Lower leg skin (tissue), 3 donors: ENCODE measurements around the gene GPBP1.

Source experiments
- POLR2A ChIP-seq, 2 donors: fragments of 450-650 bp; IDR thresholded peaks; one replicate each; pipeline ENCODE4 v1.6.1; 2016 to 2017; ENCODE audit warnings: antibody characterized with exemption in 2 of 2, mild to moderate bottlenecking in 1 of 2, moderate library complexity in 1 of 2
- TF ChIP-seq, protein P1 (sequence below), 3 donors: fragments of 450-650 bp; IDR thresholded peaks; one replicate each; pipeline ENCODE4 v1.5.1; 2016; ENCODE audit warnings: antibody characterized with exemption in 3 of 3, mild to moderate bottlenecking in 3 of 3, moderate library complexity in 2 of 3

- TF ChIP-seq, protein P1, sequence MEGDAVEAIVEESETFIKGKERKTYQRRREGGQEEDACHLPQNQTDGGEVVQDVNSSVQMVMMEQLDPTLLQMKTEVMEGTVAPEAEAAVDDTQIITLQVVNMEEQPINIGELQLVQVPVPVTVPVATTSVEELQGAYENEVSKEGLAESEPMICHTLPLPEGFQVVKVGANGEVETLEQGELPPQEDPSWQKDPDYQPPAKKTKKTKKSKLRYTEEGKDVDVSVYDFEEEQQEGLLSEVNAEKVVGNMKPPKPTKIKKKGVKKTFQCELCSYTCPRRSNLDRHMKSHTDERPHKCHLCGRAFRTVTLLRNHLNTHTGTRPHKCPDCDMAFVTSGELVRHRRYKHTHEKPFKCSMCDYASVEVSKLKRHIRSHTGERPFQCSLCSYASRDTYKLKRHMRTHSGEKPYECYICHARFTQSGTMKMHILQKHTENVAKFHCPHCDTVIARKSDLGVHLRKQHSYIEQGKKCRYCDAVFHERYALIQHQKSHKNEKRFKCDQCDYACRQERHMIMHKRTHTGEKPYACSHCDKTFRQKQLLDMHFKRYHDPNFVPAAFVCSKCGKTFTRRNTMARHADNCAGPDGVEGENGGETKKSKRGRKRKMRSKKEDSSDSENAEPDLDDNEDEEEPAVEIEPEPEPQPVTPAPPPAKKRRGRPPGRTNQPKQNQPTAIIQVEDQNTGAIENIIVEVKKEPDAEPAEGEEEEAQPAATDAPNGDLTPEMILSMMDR (IDR thresholded peaks at IDR 0.05) = no peak
- TF ChIP-seq POLR2A (IDR thresholded peaks at IDR 0.05) = no peak
These were observed 128.8 kb downstream of the GPBP1 start for GRCh38 chr5:57302643-57303042.
